H9 (cell line): ENCODE results near the gene ARHGAP9. TPM values are rescaled to one million over a fixed set of nuclear protein-coding genes. Genes with fewer than 3 reads are reported as not detected.

Experiments
- DNase-seq: peaks from one replicate; pipeline ENCODE4 v3.0.0-alpha.2; 2017
- H2AFZ ChIP-seq: one replicate; pipeline ENCODE4 v1.6.1; 2013; ENCODE audit warnings: mild to moderate bottlenecking, low read length, control low read depth, moderate library complexity
- H2AK5ac ChIP-seq: 2 replicates; pipeline ENCODE4 v1.6.1; 2013; ENCODE audit warnings: low read length, control low read depth, mixed read lengths; ENCODE audit not compliant: insufficient read length
- H2BK120ac ChIP-seq: one replicate; pipeline ENCODE4 v1.6.1; 2013; ENCODE audit warnings: low read depth, mild to moderate bottlenecking, low read length, control low read depth, inconsistent platforms; ENCODE audit not compliant: poor library complexity, severe bottlenecking
- H2BK12ac ChIP-seq: 2 replicates; pipeline ENCODE4 v1.6.1; 2013; ENCODE audit warnings: low read length, control low read depth, mixed read lengths, low read depth; ENCODE audit not compliant: insufficient read length
- H2BK15ac ChIP-seq: 2 replicates; pipeline ENCODE4 v1.6.1; 2013; ENCODE audit warnings: low read depth, low read length, control low read depth
- H2BK20ac ChIP-seq: one replicate; pipeline ENCODE4 v1.6.1; 2013; ENCODE audit warnings: low read depth, mild to moderate bottlenecking, low read length, control low read depth, inconsistent platforms; ENCODE audit not compliant: poor library complexity, severe bottlenecking
- H2BK5ac ChIP-seq: 2 replicates; pipeline ENCODE4 v1.6.1; 2013; ENCODE audit warnings: low read length, control low read depth, mixed read lengths; ENCODE audit not compliant: insufficient read length
- H3K14ac ChIP-seq: 2 replicates; pipeline ENCODE4 v1.6.1; 2013; ENCODE audit warnings: low read length, control low read depth; ENCODE audit not compliant: insufficient read depth
- H3K18ac ChIP-seq: 2 replicates; pipeline ENCODE4 v1.6.1; 2013; ENCODE audit warnings: low read depth, mild to moderate bottlenecking, mixed read lengths, low read length, control low read depth; ENCODE audit not compliant: insufficient read length
- H3K23ac ChIP-seq: 2 replicates; pipeline ENCODE4 v1.6.1; 2013; ENCODE audit warnings: low read length, control low read depth, mixed read lengths, low read depth; ENCODE audit not compliant: insufficient read length
- H3K23me2 ChIP-seq: 2 replicates; pipeline ENCODE4 v1.6.1; 2013; ENCODE audit warnings: low read depth, mild to moderate bottlenecking, mixed read lengths, low read length, control low read depth; ENCODE audit not compliant: insufficient read length, poor library complexity, severe bottlenecking
- H3K27ac ChIP-seq: 2 replicates; pipeline ENCODE4 v1.5.1; 2013; ENCODE audit warnings: low read length, control low read depth, mixed read lengths, low read depth; ENCODE audit not compliant: insufficient read length
- H3K27me3 ChIP-seq: 2 replicates; pipeline ENCODE4 v1.6.1; 2013; ENCODE audit warnings: low read length, control low read depth, inconsistent platforms; ENCODE audit not compliant: insufficient read depth
- H3K4ac ChIP-seq: 2 replicates; pipeline ENCODE4 v1.6.1; 2013; ENCODE audit warnings: low read depth, mild to moderate bottlenecking, control low read depth, inconsistent platforms, low read length, moderate library complexity
- H3K4me1 ChIP-seq: 2 replicates; pipeline ENCODE4 v1.6.1; 2013; ENCODE audit warnings: low read length, control low read depth, inconsistent platforms; ENCODE audit not compliant: insufficient read depth
- H3K4me2 ChIP-seq: 2 replicates; pipeline ENCODE4 v1.6.1; 2013; ENCODE audit warnings: low read length, control low read depth, mixed read lengths; ENCODE audit not compliant: insufficient read length, insufficient read depth
- H3K56ac ChIP-seq: 2 replicates; pipeline ENCODE4 v1.6.1; 2013; ENCODE audit warnings: low read depth, mild to moderate bottlenecking, mixed read lengths, low read length, control low read depth; ENCODE audit not compliant: insufficient read length
- H3K79me1 ChIP-seq: 2 replicates; pipeline ENCODE4 v1.6.1; 2013; ENCODE audit warnings: low read depth, mild to moderate bottlenecking, moderate library complexity, low read length, control low read depth, inconsistent platforms; ENCODE audit not compliant: insufficient read depth, poor library complexity, severe bottlenecking
- H3K79me2 ChIP-seq: 2 replicates; pipeline ENCODE4 v1.6.1; 2013; ENCODE audit warnings: low read length, control low read depth, inconsistent platforms; ENCODE audit not compliant: insufficient read depth
- H3K9ac ChIP-seq: 2 replicates; pipeline ENCODE4 v1.6.1; 2013; ENCODE audit warnings: low read length, control low read depth, mixed read lengths; ENCODE audit not compliant: insufficient read length; ENCODE audit errors: extremely low read depth
- H3K9me3 ChIP-seq: one replicate; pipeline ENCODE4 v1.6.1; 2013; ENCODE audit warnings: low read depth, low read length, inconsistent platforms; ENCODE audit not compliant: control insufficient read depth
- H3T11ph ChIP-seq: one replicate; pipeline ENCODE4 v1.6.1; 2013; ENCODE audit warnings: mild to moderate bottlenecking, low read length, control low read depth, inconsistent platforms
- H4K20me1 ChIP-seq: one replicate; pipeline ENCODE4 v1.6.1; 2013; ENCODE audit not compliant: control insufficient read depth, insufficient read length, insufficient read depth
- H4K5ac ChIP-seq: 2 replicates; pipeline ENCODE4 v1.6.1; 2013; ENCODE audit warnings: low read depth, mild to moderate bottlenecking, mixed read lengths, low read length, control low read depth; ENCODE audit not compliant: insufficient read length
- H4K8ac ChIP-seq: replicated peaks from 2 replicates; pipeline ENCODE4 v1.6.1; 2013; ENCODE audit warnings: low read length, control low read depth, mixed read lengths, low read depth; ENCODE audit not compliant: insufficient read length
- H4K91ac ChIP-seq: 2 replicates; pipeline ENCODE4 v1.6.1; 2013; ENCODE audit warnings: low read depth, mild to moderate bottlenecking, moderate library complexity, mixed read lengths, low read length, control low read depth; ENCODE audit not compliant: insufficient read length
- H3K27ac Mint-ChIP-seq, 3 experiments: 2 replicates in 2 of 3; 3 replicates in 1 of 3; pipeline ENCODE4 v1.8.0; 2020 to 2021; ENCODE audit warnings: mixed read lengths in 3 of 3, mild to moderate bottlenecking in 1 of 3, moderate library complexity in 1 of 3
- H3K27me3 Mint-ChIP-seq: 2 replicates; pipeline ENCODE4 v1.8.0; 2021; ENCODE audit warnings: low read depth, mild to moderate bottlenecking, moderate library complexity, mixed read lengths
- H3K36me3 Mint-ChIP-seq, 3 experiments: 2 replicates in 2 of 3; 3 replicates in 1 of 3; pipeline ENCODE4 v1.8.0; 2020 to 2021; ENCODE audit warnings: low read depth in 3 of 3, mixed read lengths in 3 of 3; ENCODE audit not compliant: insufficient read depth in 1 of 3
- H3K4me1 Mint-ChIP-seq, 2 experiments: 2 replicates each; pipeline ENCODE4 v1.8.0; 2020; ENCODE audit warnings: mixed read lengths in 2 of 2
- H3K4me3 Mint-ChIP-seq, 2 experiments: 2 replicates in 1 of 2; 3 replicates in 1 of 2; pipeline ENCODE4 v1.8.0; 2020 to 2021; ENCODE audit warnings: mild to moderate bottlenecking in 2 of 2, mixed read lengths in 2 of 2, moderate library complexity in 1 of 2
- H3K9me3 Mint-ChIP-seq, 2 experiments: 2 replicates in 1 of 2; 3 replicates in 1 of 2; pipeline ENCODE4 v1.8.0; 2020; ENCODE audit warnings: mild to moderate bottlenecking in 2 of 2, mixed read lengths in 2 of 2, moderate library complexity in 1 of 2
- WGBS: extraction: QIAGEN DNeasy Blood & Tissue Kit; methylation state at CpG from one replicate; pipeline ENCODE4 v1.1.7; 2013; ENCODE audit warnings: missing lambda C conversion rate, low lambda C conversion rate, mixed read lengths; ENCODE audit not compliant: insufficient read length; ENCODE audit errors: extremely low coverage; 5-methylcytosine and 5-hydroxymethylcytosine counted together
- total RNA-seq: library from RNA; stranded (reverse); gene quantifications from 2 replicates; pipeline ENCODE4 v1.2.1, GENCODE V29; 2021
- TF ChIP-seq, protein P1 (sequence below): fragments of 200-600 bp; sonication (generic); conservative IDR thresholded peaks from 3 replicates; pipeline ENCODE4 v1.8.0; 2021; ENCODE audit warnings: antibody characterized with exemption, mild to moderate bottlenecking

Gene ARHGAP9
- total RNA-seq, 1 experiment from 2014 or later = 3.7 TPM

DNA sequence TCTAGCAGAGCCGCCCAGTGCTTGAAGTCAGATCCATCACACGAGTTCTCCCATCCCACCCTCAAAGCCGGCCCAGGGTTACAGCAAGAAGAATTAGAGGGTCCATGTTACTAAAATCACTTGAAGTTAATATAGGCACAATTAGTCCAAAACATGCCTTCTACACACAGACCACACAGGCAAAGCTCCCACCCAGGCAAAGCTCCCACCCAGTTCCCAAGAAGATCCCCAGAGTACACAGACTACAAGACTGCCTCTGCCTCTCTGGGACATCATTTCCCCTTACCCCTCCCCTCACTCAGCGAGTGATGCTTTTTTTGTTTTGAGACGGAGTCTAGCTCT is 16.8 kb downstream of the ARHGAP9 start:
- no peak for DNase-seq
- Histone ChIP-seq H3K18ac (no peak overlapping the region), H4K91ac (no peak overlapping the region), H4K5ac (no peak overlapping the region), H2BK120ac (no peak overlapping the region), H2BK15ac (no peak overlapping the region), H3K9me3 (no peaks in the 10 kb centered on the region), H3K27ac (no peak overlapping the region), H3T11ph (no peak overlapping the region), H3K27me3 (no peaks in the 10 kb centered on the region), H3K23me2 (peaks cover 19% of the 10 kb centered on the region), H2BK5ac (no peak overlapping the region), H4K8ac (no peak overlapping the region), H3K23ac (no peak overlapping the region), H4K20me1 (no peaks in the 10 kb centered on the region), H2BK20ac (no peak overlapping the region), H3K4me2 (peak overlapping the region; percentile 63), H3K4me1 (no peaks in the 10 kb centered on the region), H3K79me1 (no peaks in the 10 kb centered on the region), H2BK12ac (no peak overlapping the region), H3K14ac (no peak overlapping the region), H3K9ac (no peak overlapping the region), H3K4ac (no peak overlapping the region), H2AFZ (no peak overlapping the region), H2AK5ac (no peak overlapping the region), H3K79me2 (no peaks in the 10 kb centered on the region), H3K56ac (no peak overlapping the region)
- peak overlapping the region; percentile 69 to 84 for H3K4me3 Mint-ChIP-seq
- peak overlapping the region in 1 of 3 experiments; percentile 92; a peak in 1 of 7 replicates for H3K27ac Mint-ChIP-seq
- H3K9me3 Mint-ChIP-seq = no peaks in the 10 kb centered on the region
- peaks cover 22 to 24% of the 10 kb centered on the region in 2 experiments for H3K4me1 Mint-ChIP-seq
- peaks cover 35% of the 10 kb centered on the region for H3K27me3 Mint-ChIP-seq
- TF ChIP-seq, protein P1, sequence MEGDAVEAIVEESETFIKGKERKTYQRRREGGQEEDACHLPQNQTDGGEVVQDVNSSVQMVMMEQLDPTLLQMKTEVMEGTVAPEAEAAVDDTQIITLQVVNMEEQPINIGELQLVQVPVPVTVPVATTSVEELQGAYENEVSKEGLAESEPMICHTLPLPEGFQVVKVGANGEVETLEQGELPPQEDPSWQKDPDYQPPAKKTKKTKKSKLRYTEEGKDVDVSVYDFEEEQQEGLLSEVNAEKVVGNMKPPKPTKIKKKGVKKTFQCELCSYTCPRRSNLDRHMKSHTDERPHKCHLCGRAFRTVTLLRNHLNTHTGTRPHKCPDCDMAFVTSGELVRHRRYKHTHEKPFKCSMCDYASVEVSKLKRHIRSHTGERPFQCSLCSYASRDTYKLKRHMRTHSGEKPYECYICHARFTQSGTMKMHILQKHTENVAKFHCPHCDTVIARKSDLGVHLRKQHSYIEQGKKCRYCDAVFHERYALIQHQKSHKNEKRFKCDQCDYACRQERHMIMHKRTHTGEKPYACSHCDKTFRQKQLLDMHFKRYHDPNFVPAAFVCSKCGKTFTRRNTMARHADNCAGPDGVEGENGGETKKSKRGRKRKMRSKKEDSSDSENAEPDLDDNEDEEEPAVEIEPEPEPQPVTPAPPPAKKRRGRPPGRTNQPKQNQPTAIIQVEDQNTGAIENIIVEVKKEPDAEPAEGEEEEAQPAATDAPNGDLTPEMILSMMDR = no peak
- H3K36me3 Mint-ChIP-seq = peaks cover 0 to 26% (median 14%) of the 10 kb centered on the region in 3 experiments; a peak in 6 of 7 replicates
- no CpG with 5 or more reads among the region's 5 CpGs for WGBS
